Measurements from ENCODE around the gene SERINC2. TPM values are rescaled to one million over a fixed set of nuclear protein-coding genes. Genes with fewer than 3 reads are reported as not detected.

The SERINC2 gene
- total and polyA plus RNA-seq, 2 of the 8 experiments (the other 6 are each of a cell fraction or from before 2014, with no cell fraction given), result 31.4 to 60.0 TPM

- no peak overlapping the region for H2BK120ac ChIP-seq (replicated peaks; ENCODE audit: low read depth, low read length)
- CTCF ChIA-PET (ENCODE audit: partially characterized antibody), result interaction anchor here (0.6 to 11.8 kb wide), 29 partner anchors 9 to 276 kb away, joined by 3 to 415 read pairs (median 3); partner anchors contain the start of gene SERINC2
- POLR2A ChIA-PET (ENCODE audit: partially characterized antibody), result interaction anchor here (1.4 to 2.0 kb wide), 2 partner anchors 17 to 25 kb away, joined by 4 to 8 read pairs; no protein-coding TSS in a partner anchor
- H4K5ac ChIP-seq (ENCODE audit: insufficient read length, low read depth, low read length), result no peak overlapping the region
- no peak overlapping the region for H3K56ac ChIP-seq (replicated peaks; ENCODE audit: insufficient read length, low read depth, low read length)
- H2BK20ac ChIP-seq (ENCODE audit: low read length), result no peak overlapping the region
- H4K20me1 ChIP-seq (replicated peaks in 1 of 2; ENCODE audit: control insufficient read depth in 1 of 2, insufficient read depth in 2 of 2, low read length in 2 of 2), result no peaks in the 10 kb centered on the region
- H3K79me1 ChIP-seq (ENCODE audit: low read depth, low read length), result no peaks in the 10 kb centered on the region
- H3K27ac ChIP-seq (ENCODE audit: low read depth, low read length), result no peak overlapping the region
- H3K4me2 ChIP-seq (ENCODE audit: insufficient read depth in 1 of 2, low read depth in 2 of 2, low read length in 2 of 2), result no peak overlapping the region
- 0 out of 2 replicates have a peak overlapping the region, but pooled peaks have one; percentile 27 for H2BK12ac ChIP-seq (ENCODE audit: low read depth, low read length)
- H2AFZ ChIP-seq (ENCODE audit: low read length), result no peak overlapping the region
- no peak overlapping the region for H3K4ac ChIP-seq (replicated peaks; ENCODE audit: insufficient read length, low read depth, low read length)
- H3K4me1 ChIP-seq (replicated peaks in 1 of 4; ENCODE audit: control insufficient read depth in 3 of 4, insufficient read depth in 4 of 4, low read length in 3 of 4), result peaks cover 0 to 3% (median 1%) of the 10 kb centered on the region in 4 experiments; a peak in 3 of 7 replicates
- no peak for DNase-seq (ENCODE audit: low read depth in 1 of 2, low spot score in 2 of 2)
- H3K36me3 ChIP-seq (ENCODE audit: control insufficient read depth in 2 of 4, insufficient read depth in 4 of 4, low read length in 3 of 4), result no peaks in the 10 kb centered on the region
- H4K8ac ChIP-seq (ENCODE audit: extremely low read depth, insufficient read depth, low read length), result no peak overlapping the region
- no peak overlapping the region for H3K9ac ChIP-seq (replicated peaks in 1 of 4; ENCODE audit: extremely low read depth in 1 of 4, low read depth in 3 of 4, low read length in 3 of 4)
- H3K23me2 ChIP-seq (ENCODE audit: low read depth, low read length), result no peaks in the 10 kb centered on the region; the same call in 1 of the 2 replicates
- H3K18ac ChIP-seq (ENCODE audit: extremely low read depth, low read length), result no peak overlapping the region
- H2AK5ac ChIP-seq (ENCODE audit: low read depth, low read length), result no peak overlapping the region
- peak overlapping the region; percentile 95 for H2BK15ac ChIP-seq (ENCODE audit: low read length)
- peak; percentile 48 for FAIRE-seq
- H3K9me3 ChIP-seq (ENCODE audit: insufficient read depth in 2 of 2, low read depth in 1 of 2, low read length in 1 of 2), result no peaks in the 10 kb centered on the region
- no peak overlapping the region for H3K14ac ChIP-seq (ENCODE audit: insufficient read length)
- no peak overlapping the region for H3K4me3 ChIP-seq (ENCODE audit: extremely low read depth in 1 of 4, insufficient read depth in 2 of 4, low read depth in 3 of 4, low read length in 4 of 4)
- H4K91ac ChIP-seq (replicated peaks; ENCODE audit: insufficient read length, low read length), result no peak overlapping the region
- no peaks in the 10 kb centered on the region for H3K79me2 ChIP-seq (ENCODE audit: control insufficient read depth in 1 of 2, insufficient read depth in 2 of 2, low read length in 2 of 2)
- 79% methylated on average over 3 of the region's 3 CpGs; no CpG with 5 or more reads in 1 of the 2 experiments for WGBS, 2 experiments (ENCODE audit: extremely low coverage in 1 of 2, insufficient coverage in 1 of 2, insufficient read length in 1 of 2, insufficient replicate concordance in 2 of 2, low coverage in 1 of 2, low lambda C conversion rate in 2 of 2, missing lambda C conversion rate in 1 of 2)
- no peak overlapping the region for H3K23ac ChIP-seq (ENCODE audit: insufficient read length)
- H3K27me3 ChIP-seq (replicated peaks in 1 of 4; ENCODE audit: control insufficient read depth in 3 of 4, extremely low read depth in 1 of 4, insufficient read depth in 3 of 4, low read length in 3 of 4), result no peaks in the 10 kb centered on the region
- TF ChIP-seq KDM1A (IDR thresholded peaks at IDR 0.05; ENCODE audit: borderline replicate concordance, low read length) (no peak), RAD21 (IDR thresholded peaks at IDR 0.05 in 1 of 2, conservative IDR thresholded peaks at IDR 0.05 in 1 of 2; ENCODE audit: low read depth in 2 of 2, low read length in 2 of 2) (peak; percentile 65 to 70), CTCF (IDR thresholded peaks at IDR 0.05; ENCODE audit: control extremely low read depth in 1 of 3, insufficient read depth in 1 of 3, low read depth in 1 of 3, low read length in 3 of 3) (peak; percentile 31 to 59 (median 53))
- H2BK5ac ChIP-seq (ENCODE audit: low read depth, low read length), result no peak overlapping the region
Observed at GRCh38 chr1:31396633-31397351, 16.2 kb upstream of the SERINC2 start.
